NB4 (cell line): Measurements from ENCODE around the gene PLEKHG4B.
"Not testable (repeated sequence)": the region's sequence is repeated elsewhere in the genome, so short reads cannot be mapped to it uniquely, and the experiment has no call there.

Source experiments
- DNase-seq: peaks from one replicate; pipeline ENCODE4 v3.0.0; 2010; ENCODE audit warnings: low read depth
- H3K4me3 ChIP-seq: one replicate; pipeline ENCODE4 v1.5.1; 2011; ENCODE audit warnings: mild to moderate bottlenecking, low read depth, low read length, moderate library complexity
- CTCF ChIP-seq: IDR thresholded peaks from one replicate; pipeline ENCODE4 v1.5.1; 2012; ENCODE audit warnings: low read depth, low read length
- MAX ChIP-seq: IDR thresholded peaks from 2 replicates; pipeline ENCODE4 v1.6.1; 2011; ENCODE audit warnings: low read depth, low read length
- MYC ChIP-seq: IDR thresholded peaks from 2 replicates; pipeline ENCODE4 v1.6.1; 2011; ENCODE audit warnings: low read depth, low read length
- POLR2A ChIP-seq: IDR thresholded peaks from 2 replicates; pipeline ENCODE4 v1.6.1; 2011; ENCODE audit warnings: mild to moderate bottlenecking; ENCODE audit not compliant: insufficient read length; ENCODE audit errors: extremely low read depth

Gene PLEKHG4B

GRCh38 chr5:53381-54174 is 38.4 kb upstream of the PLEKHG4B start:
- H3K4me3 ChIP-seq = no peak overlapping the region
- TF ChIP-seq POLR2A = no peak
- TF ChIP-seq MYC = no peak
- TF ChIP-seq MAX = no peak
- no peak for TF ChIP-seq CTCF
- no peak for DNase-seq

- no peak overlapping the region for H3K4me3 ChIP-seq
- no peak for TF ChIP-seq POLR2A
- no peak for TF ChIP-seq CTCF
- TF ChIP-seq MAX = no peak
- TF ChIP-seq MYC = no peak
- DNase-seq = no peak
Measured at GRCh38 chr5:54175-54730, 37.7 kb upstream of the PLEKHG4B start.

- DNase-seq = no peak
- TF ChIP-seq MYC (no peak), CTCF (no peak), MAX (no peak)
- no peak overlapping the region for H3K4me3 ChIP-seq
Measured at GRCh38 chr5:54876-55569, 36.9 kb upstream of the PLEKHG4B start.

GRCh38 chr5:56561-57290 is 35.2 kb upstream of the PLEKHG4B start:
- H3K4me3 ChIP-seq = no peak overlapping the region
- DNase-seq = peak; percentile 62
- TF ChIP-seq MAX (no peak), CTCF (no peak), POLR2A (no peak), MYC (no peak)

- DNase-seq, H3K4me3 ChIP-seq: not testable (repeated sequence)
Measured at GRCh38 chr5:60250-60649, 31.7 kb upstream of the PLEKHG4B start.

- no peak for DNase-seq
- H3K4me3 ChIP-seq = no peak overlapping the region
- TF ChIP-seq CTCF (no peak), MYC (no peak), MAX (no peak), POLR2A (no peak)
Measured at GRCh38 chr5:70440-70839, 21.5 kb upstream of the PLEKHG4B start.

- not testable (repeated sequence) for H3K4me3 ChIP-seq, DNase-seq
Measured at GRCh38 chr5:72316-73180, 19.4 kb upstream of the PLEKHG4B start.

- not testable (repeated sequence) for DNase-seq, H3K4me3 ChIP-seq
Measured at GRCh38 chr5:73181-73447, 18.9 kb upstream of the PLEKHG4B start.
